A549 (cell line): ENCODE data around the gene SLC38A10. TPM values are rescaled to one million over a fixed set of nuclear protein-coding genes. Genes with fewer than 3 reads are reported as not detected.

Source experiments
- ATAC-seq, 2 experiments: fragments of 200-7000 bp in 1 of 2; fragments of >200 bp in 1 of 2; cut with Nextera tagmentation in 1 of 2; cut with Tn5 transposase in 1 of 2; 3 replicates each; pipeline versions ENCODE4 v1.8.0 to v1.9.1; 2018 to 2020; ENCODE audit warnings: mild to moderate bottlenecking in 1 of 2, moderate library complexity in 1 of 2
- CTCF ChIA-PET: fragments of 300-600 bp; sonication (Branson Sonifier 250); formaldehyde crosslinking; extraction: SDS; loops from one replicate; lab custom pipeline; 2021; ENCODE audit warnings: antibody characterized with exemption, inconsistent platforms; lab: Yijun Ruan, JAX
- POLR2A ChIA-PET: fragments of 350-600 bp; formaldehyde crosslinking; extraction: SDS; loops from one replicate; lab custom pipeline; 2021; ENCODE audit warnings: antibody characterized with exemption, inconsistent platforms; lab: Yijun Ruan, JAX
- DNase-seq, 2 experiments: peaks; one replicate each; pipeline versions ENCODE4 v3.0.0 to v3.0.0-alpha.2; 2011 to 2016; ENCODE audit warnings: low read depth in 1 of 2, low spot score in 1 of 2
- FAIRE-seq: peaks from 2 replicates; lab custom pipeline; 2011; peaks lifted over from hg19 to GRCh38; lab: Jason Lieb, UNC
- H3K27ac ChIP-seq, 2 experiments: fragments of >200 bp; sonication (Bioruptor Twin); formaldehyde crosslinking; 3 replicates each; pipeline ENCODE4 v1.5.1; 2016 to 2017
- H3K4me1 ChIP-seq: fragments of >200 bp; sonication (Bioruptor Twin); formaldehyde crosslinking; 3 replicates; pipeline ENCODE4 v1.6.1; 2016
- H3K4me2 ChIP-seq: fragments of >200 bp; sonication (Bioruptor Twin); formaldehyde crosslinking; 3 replicates; pipeline ENCODE4 v1.6.1; 2016
- H3K4me3 ChIP-seq: fragments of >200 bp; sonication (Bioruptor Twin); formaldehyde crosslinking; 3 replicates; pipeline ENCODE4 v1.5.1; 2016
- H3K9me3 ChIP-seq: fragments of >200 bp; sonication (Bioruptor Twin); formaldehyde crosslinking; 3 replicates; pipeline ENCODE4 v1.6.1; 2016
- BHLHE40 ChIP-seq: IDR thresholded peaks from 2 replicates; pipeline ENCODE4 v1.6.1; 2012; ENCODE audit warnings: low read depth, low read length, inconsistent platforms
- CBX2 ChIP-seq: fragments of 200-600 bp; sonication (generic); IDR thresholded peaks from 2 replicates; pipeline ENCODE4 v1.6.1; 2016; ENCODE audit warnings: low read depth, mild to moderate bottlenecking, borderline replicate concordance
- CBX8 ChIP-seq: fragments of 200-600 bp; sonication (generic); IDR thresholded peaks from 2 replicates; pipeline ENCODE4 v1.6.1; 2016
- CHD4 ChIP-seq: fragments of 200-600 bp; sonication (generic); IDR thresholded peaks from 2 replicates; pipeline ENCODE4 v1.6.1; 2016; ENCODE audit warnings: antibody characterized with exemption, mild to moderate bottlenecking, borderline replicate concordance
- FOSB ChIP-seq: fragments of 250-450 bp; sonication (Bioruptor Pico); IDR thresholded peaks from 2 replicates; pipeline ENCODE4 v1.5.0; 2020; ENCODE audit warnings: mild to moderate bottlenecking, moderate library complexity
- FOSL2 ChIP-seq, 2 experiments: fragments of 450-650 bp in 1 of 2; fragments of >200 bp in 1 of 2; sonication (Bioruptor Twin) in 1 of 2; formaldehyde crosslinking; IDR thresholded peaks; 2 replicates each; pipeline versions ENCODE4 v1.5.0 to v1.6.1; 2016 to 2020; ENCODE audit warnings: mild to moderate bottlenecking in 1 of 2, moderate library complexity in 1 of 2
- HDAC2 ChIP-seq: fragments of 200-600 bp; sonication (generic); IDR thresholded peaks from 2 replicates; pipeline ENCODE4 v1.6.1; 2016
- HEYL ChIP-seq: fragments of 250-450 bp; sonication (Bioruptor Pico); IDR thresholded peaks from 2 replicates; pipeline ENCODE4 v1.8.0; 2021; ENCODE audit warnings: mild to moderate bottlenecking, moderate library complexity
- HOXA7 ChIP-seq: fragments of 250-450 bp; sonication (Bioruptor Pico); IDR thresholded peaks from 2 replicates; pipeline ENCODE4 v1.5.0; 2020; ENCODE audit warnings: mild to moderate bottlenecking, moderate library complexity
- HOXB13 ChIP-seq: fragments of 250-450 bp; sonication (Bioruptor Pico); IDR thresholded peaks from 2 replicates; pipeline ENCODE4 v1.5.0; 2020; ENCODE audit warnings: low read depth, mild to moderate bottlenecking, moderate library complexity
- JUN ChIP-seq, 2 experiments: fragments of >200 bp; sonication (Bioruptor Twin); formaldehyde crosslinking; IDR thresholded peaks; 2 replicates in 1 of 2; 3 replicates in 1 of 2; pipeline ENCODE4 v1.6.1; 2016 to 2017
- JUNB ChIP-seq: fragments of >200 bp; sonication (Bioruptor Twin); formaldehyde crosslinking; IDR thresholded peaks from 2 replicates; pipeline ENCODE4 v1.6.1; 2016
- KDM1A ChIP-seq: fragments of 200-600 bp; sonication (generic); IDR thresholded peaks from 2 replicates; pipeline ENCODE4 v1.6.1; 2016; ENCODE audit warnings: low read depth, mild to moderate bottlenecking
- MYC ChIP-seq: IDR thresholded peaks from 2 replicates; pipeline ENCODE4 v1.6.1; 2012; ENCODE audit warnings: mild to moderate bottlenecking, inconsistent platforms, low read length, improper control_type of control experiment, borderline replicate concordance
- NFE2L2 ChIP-seq: fragments of 150-350 bp; conservative IDR thresholded peaks from 2 replicates; pipeline ENCODE4 v1.6.1; 2014; ENCODE audit warnings: low read length
- NPAS2 ChIP-seq: fragments of 250-450 bp; sonication (Bioruptor Pico); IDR thresholded peaks from 2 replicates; pipeline ENCODE4 v1.8.0; 2022; ENCODE audit warnings: mild to moderate bottlenecking, moderate library complexity, borderline replicate concordance
- NR3C1 ChIP-seq: fragments of >200 bp; sonication (Bioruptor Twin); formaldehyde crosslinking; IDR thresholded peaks from 3 replicates; pipeline ENCODE4 v1.6.1; 2017
- POLR2AphosphoS2 ChIP-seq: conservative IDR thresholded peaks from 2 replicates; pipeline ENCODE4 v1.6.1; 2012; ENCODE audit warnings: low read length, improper control_type of control experiment, inconsistent platforms
- RARB ChIP-seq: fragments of 250-450 bp; sonication (Bioruptor Pico); IDR thresholded peaks from 2 replicates; pipeline ENCODE4 v1.8.0; 2021; ENCODE audit warnings: mild to moderate bottlenecking, moderate library complexity
- RCOR1 ChIP-seq: fragments of 150-350 bp; IDR thresholded peaks from 2 replicates; pipeline ENCODE4 v1.6.1; 2014; ENCODE audit warnings: antibody characterized with exemption, low read length, low read depth
- RFX5 ChIP-seq: fragments of 450-650 bp; IDR thresholded peaks from 2 replicates; pipeline ENCODE4 v1.7.1; 2014; ENCODE audit warnings: antibody characterized with exemption, mild to moderate bottlenecking, moderate library complexity
- RNF2 ChIP-seq: fragments of 200-600 bp; sonication (generic); IDR thresholded peaks from 2 replicates; pipeline ENCODE4 v1.6.1; 2016; ENCODE audit warnings: low read depth, mild to moderate bottlenecking, antibody characterized with exemption, moderate library complexity, borderline replicate concordance
- SMC3 ChIP-seq: fragments of >200 bp; sonication (Bioruptor Twin); formaldehyde crosslinking; IDR thresholded peaks from 3 replicates; pipeline ENCODE4 v1.6.1; 2018; ENCODE audit warnings: inconsistent platforms
- ZC3H11A ChIP-seq: fragments of 450-650 bp; IDR thresholded peaks from 2 replicates; pipeline ENCODE4 v1.6.1; 2014; ENCODE audit warnings: antibody characterized with exemption, mild to moderate bottlenecking
- ZNF302 ChIP-seq: fragments of 250-450 bp; sonication (Bioruptor Pico); IDR thresholded peaks from 2 replicates; pipeline ENCODE4 v1.9.0; 2021; ENCODE audit warnings: inconsistent platforms, mild to moderate bottlenecking, moderate library complexity
- ZSCAN20 ChIP-seq: fragments of 250-450 bp; sonication (Bioruptor Pico); IDR thresholded peaks from 2 replicates; pipeline ENCODE4 v1.8.0; 2022; ENCODE audit warnings: mild to moderate bottlenecking, moderate library complexity
- WGBS: methylation state at CpG from one replicate; pipeline ENCODE4 v1.1.6; 2017; ENCODE audit errors: missing lambda C conversion rate; 5-methylcytosine and 5-hydroxymethylcytosine counted together
- polyA plus RNA-seq, 4 experiments: library from polyadenylated mRNA; depleted of rRNA in 3 of 4; stranded (reverse); fragments of >200 nt; fragmentation: RNase III in 1 of 4; extraction: RNeasy Plus Mini Kit Qiagen cat#74134 plus additional on column Dnase treatment in 1 of 4; gene quantifications; 2 replicates in 3 of 4; 3 replicates in 1 of 4; pipeline ENCODE4 v1.2.3, GENCODE V29; 2011 to 2017
- TF ChIP-seq, protein P1 (sequence below): IDR thresholded peaks from 2 replicates; pipeline ENCODE4 v1.6.1; 2012
- TF ChIP-seq, protein P2 (sequence below): fragments of 250-450 bp; sonication (Bioruptor Pico); IDR thresholded peaks from 2 replicates; pipeline ENCODE4 v1.5.0; 2021; ENCODE audit warnings: mild to moderate bottlenecking, moderate library complexity, borderline replicate concordance
- TF ChIP-seq, protein P3 (sequence below): IDR thresholded peaks from 2 replicates; pipeline ENCODE4 v1.6.1; 2012; ENCODE audit warnings: low read depth, borderline replicate concordance

SLC38A10 gene
- polyA plus RNA-seq, 2 of the 4 experiments (the other 2 are of a cell fraction): 35.8 to 67.4 TPM

DNA sequence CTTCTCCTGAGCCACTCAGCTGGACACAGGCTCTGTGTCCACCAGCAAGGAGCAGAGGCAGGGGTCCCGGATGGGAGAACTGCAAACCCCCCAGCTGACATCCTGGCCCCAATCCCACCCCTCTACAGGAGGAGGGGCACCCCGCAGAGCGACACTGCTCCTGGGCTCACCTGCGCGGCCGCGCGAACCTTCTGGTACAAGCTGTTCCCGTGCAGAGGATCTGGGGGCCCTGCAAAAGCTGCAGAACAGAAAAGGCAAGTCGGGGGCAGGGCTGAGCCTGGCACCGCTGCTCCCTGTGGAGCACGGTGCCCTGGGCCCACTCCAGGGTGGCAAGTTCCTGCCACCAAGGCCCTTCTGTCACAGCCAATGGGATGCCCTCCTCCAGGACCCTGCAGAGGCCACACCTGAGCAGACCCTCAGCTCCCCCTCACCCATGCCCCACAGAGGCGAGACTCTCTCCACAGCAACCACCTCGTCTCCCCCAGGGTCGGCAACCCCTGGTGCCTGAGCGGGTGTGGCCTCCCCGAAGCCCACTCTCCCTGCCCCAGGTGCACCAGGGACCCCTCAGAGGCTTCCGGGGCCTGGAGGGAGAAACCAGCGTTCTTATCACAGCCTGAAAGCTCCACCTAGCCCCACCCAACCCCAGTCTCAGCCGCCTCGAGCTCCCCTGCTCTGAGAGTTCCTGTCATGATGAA, 61.1 kb downstream of the SLC38A10 start:
- Histone ChIP-seq H3K4me2 (no peak overlapping the region), H3K27ac (no peak overlapping the region), H3K4me3 (no peak overlapping the region), H3K4me1 (peaks cover 7% of the 10 kb centered on the region), H3K9me3 (no peaks in the 10 kb centered on the region)
- ChIA-PET POLR2A (interaction anchor here (0.6 kb wide), 1 partner anchor 244 kb away, joined by 5 read pairs; no protein-coding TSS in a partner anchor), CTCF (interaction anchor here (0.8 to 13.0 kb wide), 6 partner anchors 8 to 211 kb away, joined by 3 to 153 read pairs (median 4); no protein-coding TSS in a partner anchor)
- TF ChIP-seq, protein P1, sequence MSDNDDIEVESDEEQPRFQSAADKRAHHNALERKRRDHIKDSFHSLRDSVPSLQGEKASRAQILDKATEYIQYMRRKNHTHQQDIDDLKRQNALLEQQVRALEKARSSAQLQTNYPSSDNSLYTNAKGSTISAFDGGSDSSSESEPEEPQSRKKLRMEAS: no peak
- TF ChIP-seq MYC: no peak
- no peak for TF ChIP-seq ZNF302 (CRISPR knock-in tag)
- no peak for TF ChIP-seq BHLHE40
- TF ChIP-seq JUNB: no peak
- TF ChIP-seq FOSL2 (IDR thresholded peaks at IDR 0.05): no peak
- no peak for TF ChIP-seq FOSL2 (CRISPR knock-in tag; IDR thresholded peaks at IDR 0.05)
- no peak for TF ChIP-seq CHD4
- no peak for TF ChIP-seq NR3C1
- no peak for TF ChIP-seq JUN (IDR thresholded peaks at IDR 0.05)
- TF ChIP-seq, protein P2, sequence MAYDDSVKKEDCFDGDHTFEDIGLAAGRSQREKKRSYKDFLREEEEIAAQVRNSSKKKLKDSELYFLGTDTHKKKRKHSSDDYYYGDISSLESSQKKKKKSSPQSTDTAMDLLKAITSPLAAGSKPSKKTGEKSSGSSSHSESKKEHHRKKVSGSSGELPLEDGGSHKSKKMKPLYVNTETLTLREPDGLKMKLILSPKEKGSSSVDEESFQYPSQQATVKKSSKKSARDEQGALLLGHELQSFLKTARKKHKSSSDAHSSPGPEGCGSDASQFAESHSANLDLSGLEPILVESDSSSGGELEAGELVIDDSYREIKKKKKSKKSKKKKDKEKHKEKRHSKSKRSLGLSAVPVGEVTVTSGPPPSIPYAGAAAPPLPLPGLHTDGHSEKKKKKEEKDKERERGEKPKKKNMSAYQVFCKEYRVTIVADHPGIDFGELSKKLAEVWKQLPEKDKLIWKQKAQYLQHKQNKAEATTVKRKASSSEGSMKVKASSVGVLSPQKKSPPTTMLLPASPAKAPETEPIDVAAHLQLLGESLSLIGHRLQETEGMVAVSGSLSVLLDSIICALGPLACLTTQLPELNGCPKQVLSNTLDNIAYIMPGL (CRISPR knock-in tag): no peak
- no peak for TF ChIP-seq HOXA7 (CRISPR knock-in tag)
- no peak for TF ChIP-seq NFE2L2
- TF ChIP-seq RCOR1: no peak
- TF ChIP-seq CBX8: no peak
- TF ChIP-seq POLR2AphosphoS2: no peak
- TF ChIP-seq RARB (CRISPR knock-in tag): no peak
- no peak for TF ChIP-seq HDAC2
- no peak for TF ChIP-seq CBX2
- no peak for TF ChIP-seq RNF2
- no peak for TF ChIP-seq KDM1A
- DNase-seq (no peak), FAIRE-seq (no peak), ATAC-seq (no peak)
- WGBS: 81% methylated on average over 12 of the region's 21 CpGs

DNA sequence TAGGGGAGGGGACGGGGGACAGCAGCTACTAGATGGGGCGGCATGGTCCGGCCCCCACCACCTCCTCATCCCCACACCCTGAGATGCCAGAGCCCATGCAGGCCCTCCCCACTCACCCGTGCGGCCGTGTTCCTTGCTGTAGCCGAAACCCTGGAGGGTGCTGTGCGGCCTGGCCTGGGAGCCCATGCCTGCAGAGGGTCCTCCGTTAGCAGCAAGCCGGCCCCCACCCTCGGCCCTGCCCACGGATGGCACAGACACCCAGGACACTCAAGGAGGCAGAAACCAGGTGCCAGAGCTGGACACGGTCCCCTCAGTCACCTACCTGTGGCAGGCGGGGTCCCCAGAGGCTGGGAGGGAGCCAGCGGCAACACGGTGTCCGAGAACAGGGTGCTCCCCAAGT, 61.8 kb downstream of the SLC38A10 start:
- H3K9me3 ChIP-seq: no peaks in the 10 kb centered on the region
- FAIRE-seq: no peak
- H3K4me2 ChIP-seq: no peak overlapping the region
- WGBS: 94% methylated on average over 16 of the region's 17 CpGs
- TF ChIP-seq ZSCAN20 (CRISPR knock-in tag): no peak
- TF ChIP-seq HOXB13 (CRISPR knock-in tag): no peak
- TF ChIP-seq ZC3H11A: no peak
- TF ChIP-seq MYC: no peak
- no peak for TF ChIP-seq RFX5
- TF ChIP-seq HEYL (CRISPR knock-in tag): no peak
- no peak for TF ChIP-seq CBX2
- no peak for TF ChIP-seq FOSB
- TF ChIP-seq NPAS2: no peak
- TF ChIP-seq, protein P3, sequence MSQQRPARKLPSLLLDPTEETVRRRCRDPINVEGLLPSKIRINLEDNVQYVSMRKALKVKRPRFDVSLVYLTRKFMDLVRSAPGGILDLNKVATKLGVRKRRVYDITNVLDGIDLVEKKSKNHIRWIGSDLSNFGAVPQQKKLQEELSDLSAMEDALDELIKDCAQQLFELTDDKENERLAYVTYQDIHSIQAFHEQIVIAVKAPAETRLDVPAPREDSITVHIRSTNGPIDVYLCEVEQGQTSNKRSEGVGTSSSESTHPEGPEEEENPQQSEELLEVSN: no peak
- TF ChIP-seq, protein P2 (CRISPR knock-in tag): no peak
- no peak for TF ChIP-seq RARB (CRISPR knock-in tag)
- TF ChIP-seq BHLHE40: no peak
- no peak for TF ChIP-seq HOXA7 (CRISPR knock-in tag)
- no peak for TF ChIP-seq ZNF302 (CRISPR knock-in tag)
- TF ChIP-seq SMC3: no peak
- TF ChIP-seq, all 56 proteins: peak for 0
- ChIA-PET POLR2A (no interaction called here), CTCF (interaction anchor here (0.8 to 13.0 kb wide), 7 partner anchors 9 to 211 kb away, joined by 3 to 153 read pairs (median 5); no protein-coding TSS in a partner anchor)
- DNase-seq (no peak), ATAC-seq (no peak)
- H3K4me3 ChIP-seq: no peak overlapping the region
- no peak overlapping the region for H3K27ac ChIP-seq
- peaks cover 7% of the 10 kb centered on the region for H3K4me1 ChIP-seq
